Measurements from ENCODE around the gene AKT3.

DNA sequence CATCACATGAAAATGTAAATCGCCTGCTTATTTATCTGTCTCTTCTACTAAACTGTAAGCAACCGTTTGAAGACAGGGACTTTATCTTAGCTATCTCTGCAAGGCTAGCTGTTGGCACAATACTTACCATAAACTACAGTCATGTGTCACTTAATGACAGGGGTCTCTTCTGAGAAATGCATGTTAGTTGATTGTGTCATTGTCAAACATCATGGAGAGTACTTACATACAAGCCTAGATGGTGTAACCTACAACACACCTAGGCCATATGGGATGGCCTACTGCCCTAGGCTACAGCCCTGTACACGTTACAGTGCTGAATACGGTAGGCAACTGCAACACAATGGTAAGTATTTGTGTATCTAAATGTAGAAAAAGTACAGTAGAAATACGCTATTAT lies 326.3 kb downstream of the AKT3 start:
- TF ChIP-seq CTCF (conservative IDR thresholded peaks at IDR 0.05) (no peak), EZH2 (IDR thresholded peaks at IDR 0.05; ENCODE audit: low read depth) (no peak)

Measured in PC-9 (cell line).